ENCODE results near the gene OR3A3.
"Not testable (repeated sequence)": the region's sequence is repeated elsewhere in the genome, so short reads cannot be mapped to it uniquely, and the experiment has no call there.

The OR3A3 gene

GRCh38 chr17:3411070-3411469 is at the start of gene OR3A3:
TSS of gene OR3A3 (plus strand) at chr17:3411370.
- DNase-seq = no peak

GRCh38 chr17:3371167-3371566 is 40.0 kb upstream of the OR3A3 start:
- not testable (repeated sequence) for DNase-seq

- no peak for DNase-seq
Observed at GRCh38 chr17:3378321-3378720, 32.8 kb upstream of the OR3A3 start.

DNA sequence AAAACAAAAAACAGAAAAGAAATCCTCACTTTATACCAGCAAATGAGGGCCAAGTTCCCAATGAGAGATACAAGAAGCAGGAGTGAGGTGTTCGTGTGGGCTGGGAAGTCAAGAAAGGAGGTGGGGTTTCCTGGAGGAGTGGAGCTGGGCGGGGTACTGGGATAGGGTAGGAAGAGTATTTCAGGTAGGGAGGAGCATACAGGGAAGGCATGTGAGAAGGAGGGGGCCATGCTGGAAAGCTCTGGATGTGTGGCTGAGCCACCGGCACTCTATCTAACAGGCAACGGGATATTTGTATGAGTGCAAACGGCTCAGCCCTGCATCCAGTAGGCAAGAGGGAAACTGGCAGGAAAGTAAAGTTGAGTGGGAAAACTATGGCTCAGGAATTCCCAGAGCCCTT is 29.2 kb upstream of the OR3A3 start:
- no peak for DNase-seq

GRCh38 chr17:3385869-3386816 is 25.0 kb upstream of the OR3A3 start, which contains the start of gene OR3A2:
TSS of gene OR3A2 (minus strand) at chr17:3386308.
- DNase-seq = no peak

DNA sequence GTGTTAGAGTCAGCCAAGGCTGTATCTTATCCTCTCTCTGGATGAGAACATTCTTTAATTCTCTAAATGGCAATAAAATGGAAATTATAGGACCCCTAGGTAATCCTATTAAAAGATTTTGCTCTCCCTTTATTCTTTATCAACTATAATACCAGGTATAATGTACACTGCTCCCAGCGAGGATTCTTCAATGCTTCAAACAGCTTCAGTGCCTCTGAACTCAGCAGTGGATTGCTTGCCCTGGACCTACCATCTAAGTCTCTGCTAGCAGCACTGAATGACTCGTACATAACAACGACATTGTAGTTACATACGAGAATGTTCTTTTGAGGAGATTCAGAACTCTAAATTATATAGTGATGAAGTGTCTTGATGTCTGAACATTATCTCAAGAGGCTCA is 21.4 kb upstream of the OR3A3 start:
- DNase-seq = no peak

GRCh38 chr17:3397801-3398200 is 13.4 kb upstream of the OR3A3 start:
- not testable (repeated sequence) for DNase-seq

GRCh38 chr17:3398310-3398709 is 12.9 kb upstream of the OR3A3 start, which contains the start of gene OR1E1:
TSS of gene OR1E1 (minus strand) at chr17:3398410. CDS start at chr17:3398410, 0 bp downstream.
- DNase-seq = no peak

DNA sequence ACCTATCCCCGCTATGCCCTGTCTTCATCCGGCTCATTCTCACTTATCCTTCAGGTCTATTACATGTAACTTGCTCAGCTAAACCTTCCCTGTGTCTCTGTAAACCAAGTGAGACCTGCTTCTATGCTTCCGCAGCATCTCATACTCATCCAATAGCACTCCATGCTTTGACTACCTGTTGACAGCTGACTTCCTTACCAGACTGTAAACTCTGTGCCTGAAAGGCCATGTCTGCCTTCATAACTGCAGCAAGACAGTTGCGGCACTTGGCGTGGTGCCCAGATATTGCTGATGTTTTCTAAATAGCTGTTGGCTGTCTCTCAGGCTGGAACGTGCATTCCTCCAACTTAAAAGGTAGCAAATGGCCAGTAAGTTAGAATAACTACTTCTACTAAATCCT is 11.1 kb upstream of the OR3A3 start:
- DNase-seq = no peak

- DNase-seq = no peak
Observed at GRCh38 chr17:3401786-3402185, 9.4 kb upstream of the OR3A3 start.

GRCh38 chr17:3403856-3404255 is 7.3 kb upstream of the OR3A3 start:
- not testable (repeated sequence) for DNase-seq

- not testable (repeated sequence) for DNase-seq
Observed at GRCh38 chr17:3412216-3412615, 1.0 kb downstream of the OR3A3 start.

GRCh38 chr17:3415610-3416009 is 4.4 kb downstream of the OR3A3 start:
- DNase-seq = no peak

DNA sequence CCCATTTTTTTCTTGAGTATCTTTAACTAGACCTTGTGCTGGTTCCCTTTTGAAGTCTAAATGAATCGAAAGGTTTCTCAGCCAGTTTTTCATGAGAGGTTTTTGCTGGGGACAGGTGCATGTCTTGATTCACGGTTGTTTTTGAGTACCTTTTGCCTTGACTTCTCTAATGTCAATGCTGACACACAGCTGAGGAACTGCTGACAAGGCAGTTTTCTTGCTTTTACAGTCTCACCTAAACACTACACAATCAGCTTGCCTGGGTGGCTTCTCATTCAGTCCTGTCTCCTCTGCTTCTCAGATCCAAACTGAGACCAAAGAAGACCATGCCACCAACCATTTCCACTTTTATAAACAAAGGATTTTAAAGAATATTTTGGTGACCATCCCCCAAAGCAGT is 7.1 kb downstream of the OR3A3 start:
- no peak for DNase-seq

DNA sequence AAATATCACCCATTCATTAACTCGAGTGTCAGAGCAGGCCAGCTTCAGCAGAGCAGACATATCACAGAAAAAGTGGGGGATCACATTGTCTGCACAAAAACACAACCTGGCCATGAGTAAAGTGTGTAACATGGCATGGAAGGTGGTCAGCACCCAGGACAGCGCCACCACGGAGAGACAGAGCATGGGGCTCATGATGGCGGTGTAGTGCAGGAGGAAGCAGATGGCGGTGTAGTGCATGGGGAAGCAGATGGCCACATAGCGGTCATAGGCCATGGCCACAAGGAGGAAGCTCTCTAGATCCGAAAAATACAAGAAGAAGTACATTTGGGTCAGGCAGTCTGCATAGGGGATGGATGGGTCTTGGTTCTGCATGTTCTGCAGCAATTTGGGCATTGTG is 22.0 kb downstream of the OR3A3 start:
- DNase-seq = not testable (repeated sequence)

DNA sequence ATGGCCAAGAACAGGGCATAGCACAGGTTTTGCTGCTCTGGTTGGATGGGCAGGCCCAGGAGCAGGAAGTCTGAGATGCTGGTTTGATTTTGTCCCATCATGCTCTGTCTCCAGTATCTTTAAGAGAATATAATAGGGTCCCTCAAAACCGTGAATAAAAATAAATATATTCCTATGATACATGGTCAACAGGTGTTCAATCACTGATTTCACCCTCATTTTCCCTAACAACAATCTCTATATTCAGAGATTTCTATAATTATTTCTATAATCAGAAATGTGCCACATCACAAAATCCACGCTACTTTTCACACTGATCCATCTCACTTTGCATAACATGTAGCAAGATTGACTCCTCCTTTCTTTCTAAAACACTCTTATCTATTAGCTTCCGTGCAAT is 22.6 kb downstream of the OR3A3 start, which contains the start of gene OR1E2:
Gene OR1E2 (minus strand): TSS at position 101 of the 400 bp plus-strand sequence. CDS start 0 bp downstream, at position 101.
- DNase-seq = no peak

DNA sequence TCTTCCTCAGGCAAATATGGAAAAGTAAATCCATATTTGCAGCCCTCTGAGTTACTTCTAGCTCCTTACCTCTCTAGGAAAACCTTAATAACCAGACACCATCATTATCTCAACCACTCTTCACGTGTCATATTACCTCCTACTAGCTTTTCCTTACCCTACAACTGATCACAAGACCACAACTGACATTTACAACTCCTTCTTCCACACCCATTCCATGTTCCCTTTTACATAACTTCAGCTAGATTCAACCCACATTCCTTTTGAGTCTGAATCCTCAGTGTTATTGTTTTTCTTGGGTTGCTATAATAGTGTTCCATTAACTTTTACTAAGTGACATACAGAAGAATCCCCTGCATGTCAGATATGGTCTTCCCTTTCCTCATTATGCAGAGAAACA is 27.2 kb downstream of the OR3A3 start:
- no peak for DNase-seq

- no peak for DNase-seq
Observed at GRCh38 chr17:3440451-3440850, 29.3 kb downstream of the OR3A3 start.

GRCh38 chr17:3447625-3448024 is 36.5 kb downstream of the OR3A3 start:
- DNase-seq = no peak

DNA sequence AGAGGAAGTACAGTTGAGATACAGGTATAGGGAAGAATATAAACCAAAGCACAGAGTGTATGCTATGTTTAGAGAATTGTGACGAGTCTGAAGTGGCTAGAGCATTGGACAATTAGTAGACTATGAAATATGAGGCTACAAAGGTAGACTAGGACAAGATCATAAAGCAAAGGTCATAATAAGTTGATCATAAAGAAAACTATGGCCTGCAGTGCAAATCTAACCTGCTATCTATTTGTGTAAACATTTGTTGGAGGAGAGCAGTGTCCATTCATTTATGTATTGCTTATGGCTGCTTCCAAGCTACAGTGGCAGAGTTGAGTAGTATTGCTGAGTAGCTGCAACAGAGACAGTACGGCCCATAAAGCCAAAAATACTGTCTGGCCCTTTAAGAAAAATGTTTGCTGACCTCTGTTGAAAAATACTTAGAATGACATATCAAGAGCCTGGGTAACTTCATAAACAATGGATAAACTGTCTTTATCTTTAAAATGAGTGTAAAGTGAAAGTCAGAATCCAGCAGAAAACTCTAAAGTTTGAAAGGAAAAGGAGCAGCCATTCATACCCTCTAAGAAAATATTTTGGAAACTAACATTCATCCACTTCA is 37.0 kb downstream of the OR3A3 start:
- no peak for DNase-seq

- not testable (repeated sequence) for DNase-seq
Observed at GRCh38 chr17:3466355-3466754, 55.2 kb downstream of the OR3A3 start.

DNA sequence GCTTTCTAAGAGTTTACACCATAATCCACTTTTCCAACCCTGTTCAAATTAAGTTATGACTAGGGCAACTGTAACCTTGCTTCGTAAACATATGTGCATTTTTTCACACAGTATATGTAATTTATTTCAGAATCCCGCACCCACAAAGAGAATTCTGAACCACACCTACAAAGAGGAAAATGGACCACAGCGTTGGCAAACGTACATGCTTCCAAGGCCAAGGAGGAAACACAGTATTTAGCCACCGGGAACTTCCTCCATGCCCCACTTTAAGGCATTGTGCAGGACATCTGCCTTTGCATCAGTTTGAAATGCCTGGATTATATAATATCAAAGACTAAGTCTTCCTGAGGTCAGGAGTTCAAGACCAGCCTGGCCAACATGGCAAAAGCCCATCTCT is 58.4 kb downstream of the OR3A3 start:
- DNase-seq = no peak

GRCh38 chr17:3471599-3471998 is 60.4 kb downstream of the OR3A3 start, which contains the start of gene SPATA22:
TSS of gene SPATA22 (minus strand) at chr17:3471819. CDS start at chr17:3469325, 2,494 bp downstream.
- DNase-seq = no peak

DNA sequence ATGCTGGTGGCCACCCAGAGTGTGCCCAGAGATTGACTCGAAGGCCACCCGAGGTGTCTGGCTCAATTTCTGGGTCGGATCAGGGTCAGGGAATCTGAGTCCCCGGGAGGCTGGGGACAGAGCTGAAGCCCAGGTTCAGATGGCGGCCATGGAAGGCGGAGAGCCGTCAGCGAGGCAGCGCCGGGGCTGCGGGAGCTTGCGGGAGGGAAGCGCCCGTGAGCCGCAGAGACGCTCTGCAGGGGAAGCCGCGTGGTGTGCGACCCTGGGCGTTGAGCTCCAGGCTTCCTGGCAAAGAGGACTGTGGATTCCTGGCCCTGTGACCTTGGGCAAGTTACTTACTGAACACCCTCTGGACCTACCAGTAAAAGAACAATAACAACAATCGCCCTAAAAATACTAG is 61.0 kb downstream of the OR3A3 start:
- no peak for DNase-seq

Data from NCI-H345 (cell line).